Renal cortical epithelial cell (primary cell): ENCODE data around the gene LMBRD2. TPM values are rescaled to one million over a fixed set of nuclear protein-coding genes. Genes with fewer than 3 reads are reported as not detected.

Source experiments
- DNase-seq: peaks from one replicate; pipeline ENCODE4 v3.0.0-alpha.2; 2011; ENCODE audit warnings: low read depth
- total RNA-seq: library from RNA; depleted of rRNA; stranded (reverse); fragments of >200 nt; gene quantifications from 2 replicates; pipeline ENCODE4 v1.2.3, GENCODE V29; 2014

The LMBRD2 gene
- total RNA-seq, 1 donor from 2014 or later, result 18.7 TPM

- DNase-seq, result peak; percentile 2
These were observed 45.9 kb downstream of the LMBRD2 start for GRCh38 chr5:36105819-36106218.

GRCh38 chr5:36099748-36100147 is 51.9 kb downstream of the LMBRD2 start:
- DNase-seq, result no peak

- no peak for DNase-seq
These were observed 55.2 kb downstream of the LMBRD2 start for GRCh38 chr5:36096486-36096885.

- DNase-seq, result peak; percentile 37
These were observed 61.7 kb downstream of the LMBRD2 start for GRCh38 chr5:36089989-36090388.

GRCh38 chr5:36079200-36079781 is 72.4 kb downstream of the LMBRD2 start:
- peak; percentile 60 for DNase-seq

- DNase-seq, result no peak
These were observed 73.3 kb downstream of the LMBRD2 start for GRCh38 chr5:36078430-36078829.

- no peak for DNase-seq
These were observed 78.0 kb downstream of the LMBRD2 start for GRCh38 chr5:36073595-36074216.

GRCh38 chr5:36070687-36071571 is 80.8 kb downstream of the LMBRD2 start:
- DNase-seq, result no peak

- DNase-seq, result no peak
These were observed 82.9 kb downstream of the LMBRD2 start for GRCh38 chr5:36068751-36069281.

GRCh38 chr5:36066540-36067210 is 85.0 kb downstream of the LMBRD2 start, which contains the start of gene UGT3A2:
Gene UGT3A2, minus strand, starts transcription at chr5:36066882. Its CDS starts 93 bp downstream, at chr5:36066789.
- no peak for DNase-seq

- DNase-seq, result no peak
These were observed 85.6 kb downstream of the LMBRD2 start for GRCh38 chr5:36066001-36066539.

- DNase-seq, result no peak
These were observed 91.2 kb downstream of the LMBRD2 start for GRCh38 chr5:36060420-36060887.

- no peak for DNase-seq
These were observed 91.9 kb downstream of the LMBRD2 start for GRCh38 chr5:36059571-36060419.

GRCh38 chr5:36058776-36059175 is 92.9 kb downstream of the LMBRD2 start:
- no peak for DNase-seq

GRCh38 chr5:36057386-36057785 is 94.3 kb downstream of the LMBRD2 start:
- no peak for DNase-seq

- DNase-seq, result no peak
These were observed 95.3 kb downstream of the LMBRD2 start for GRCh38 chr5:36056422-36056821.

GRCh38 chr5:36055984-36056383 is 95.7 kb downstream of the LMBRD2 start:
- DNase-seq, result no peak

- DNase-seq, result peak; percentile 48
These were observed 97.0 kb downstream of the LMBRD2 start for GRCh38 chr5:36054647-36055046.

- no peak for DNase-seq
These were observed 99.1 kb downstream of the LMBRD2 start for GRCh38 chr5:36052538-36052937.

- no peak for DNase-seq
These were observed 101.7 kb downstream of the LMBRD2 start for GRCh38 chr5:36049949-36050348.
